Parathyroid adenoma (tissue), 2 donors: ENCODE results near the gene PSAP.

Experiments
- H2AFZ ChIP-seq: fragments of 300-600 bp; sonication (generic); one replicate; pipeline ENCODE4 v1.7.0; 2017; ENCODE audit warnings: antibody characterized with exemption, mild to moderate bottlenecking
- H3K27ac ChIP-seq: fragments of 300-600 bp; sonication (generic); one replicate; pipeline ENCODE4 v1.7.0; 2017
- H3K27me3 ChIP-seq: fragments of 300-600 bp; sonication (generic); one replicate; pipeline ENCODE4 v1.7.0; 2017; ENCODE audit warnings: low read length; ENCODE audit not compliant: control insufficient read depth, insufficient read depth
- H3K36me3 ChIP-seq: fragments of 300-600 bp; sonication (generic); one replicate; pipeline ENCODE4 v1.7.0; 2017; ENCODE audit warnings: low read length; ENCODE audit not compliant: control insufficient read depth, insufficient read depth
- H3K4me1 ChIP-seq: fragments of 300-600 bp; sonication (generic); one replicate; pipeline ENCODE4 v1.7.0; 2017; ENCODE audit warnings: control low read depth
- H3K4me2 ChIP-seq: fragments of 300-600 bp; sonication (generic); one replicate; pipeline ENCODE4 v1.7.0; 2017; ENCODE audit warnings: low read length
- H3K4me3 ChIP-seq: fragments of 300-600 bp; sonication (generic); one replicate; pipeline ENCODE4 v1.7.0; 2017; ENCODE audit warnings: low read depth, low read length
- H3K79me2 ChIP-seq: fragments of 300-600 bp; sonication (generic); one replicate; pipeline ENCODE4 v1.7.0; 2017; ENCODE audit warnings: control low read depth
- H3K9ac ChIP-seq: fragments of 300-600 bp; sonication (generic); one replicate; pipeline ENCODE4 v1.7.0; 2017; ENCODE audit warnings: mild to moderate bottlenecking
- H3K9me3 ChIP-seq: fragments of 300-600 bp; sonication (generic); one replicate; pipeline ENCODE4 v1.7.0; 2017; ENCODE audit warnings: low read length; ENCODE audit not compliant: control insufficient read depth
- TF ChIP-seq, protein P1 (sequence below): fragments of 300-600 bp; sonication (generic); IDR thresholded peaks from one replicate; pipeline ENCODE4 v1.7.0; 2017; ENCODE audit warnings: antibody characterized with exemption, mild to moderate bottlenecking
- donor health status: primary hyperparathyroidism.

Gene PSAP

DNA sequence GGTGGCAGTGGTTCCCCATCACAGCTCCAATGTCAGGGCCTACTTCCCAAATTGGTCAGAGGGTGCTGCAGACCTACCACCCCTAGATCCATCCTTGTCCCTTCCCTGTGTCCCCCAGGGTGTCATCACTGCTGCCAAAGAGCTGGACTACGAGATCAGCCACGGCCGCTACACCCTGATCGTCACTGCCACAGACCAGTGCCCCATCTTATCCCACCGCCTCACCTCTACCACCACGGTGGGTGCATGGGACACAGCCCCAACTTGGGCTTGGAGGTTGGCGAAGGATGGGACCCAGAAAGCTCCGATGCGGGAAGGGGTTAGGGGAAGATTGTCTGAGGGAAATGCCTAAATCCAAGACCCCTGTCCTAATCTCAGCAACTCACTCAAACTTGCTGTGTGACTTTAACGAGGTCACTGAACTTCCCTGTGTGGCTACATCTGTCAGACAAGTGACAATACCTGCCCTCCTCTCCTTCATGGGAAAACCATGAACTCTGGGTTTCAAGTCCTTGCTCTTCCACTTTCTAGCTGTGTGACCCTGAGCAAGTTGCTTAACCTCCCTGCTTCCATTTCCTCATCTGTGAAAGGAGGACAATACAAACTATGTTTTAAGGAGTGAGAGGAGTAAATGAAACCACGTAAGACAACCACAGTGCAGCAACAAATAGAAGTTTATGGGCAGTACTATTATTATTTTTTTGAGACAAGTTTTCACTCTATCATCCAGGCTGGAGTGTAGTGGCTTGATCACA is 72.8 kb downstream of the PSAP start:
- no peaks in the 10 kb centered on the region for H3K9me3 ChIP-seq
- H3K9ac ChIP-seq, result no peak overlapping the region
- TF ChIP-seq, protein P1, sequence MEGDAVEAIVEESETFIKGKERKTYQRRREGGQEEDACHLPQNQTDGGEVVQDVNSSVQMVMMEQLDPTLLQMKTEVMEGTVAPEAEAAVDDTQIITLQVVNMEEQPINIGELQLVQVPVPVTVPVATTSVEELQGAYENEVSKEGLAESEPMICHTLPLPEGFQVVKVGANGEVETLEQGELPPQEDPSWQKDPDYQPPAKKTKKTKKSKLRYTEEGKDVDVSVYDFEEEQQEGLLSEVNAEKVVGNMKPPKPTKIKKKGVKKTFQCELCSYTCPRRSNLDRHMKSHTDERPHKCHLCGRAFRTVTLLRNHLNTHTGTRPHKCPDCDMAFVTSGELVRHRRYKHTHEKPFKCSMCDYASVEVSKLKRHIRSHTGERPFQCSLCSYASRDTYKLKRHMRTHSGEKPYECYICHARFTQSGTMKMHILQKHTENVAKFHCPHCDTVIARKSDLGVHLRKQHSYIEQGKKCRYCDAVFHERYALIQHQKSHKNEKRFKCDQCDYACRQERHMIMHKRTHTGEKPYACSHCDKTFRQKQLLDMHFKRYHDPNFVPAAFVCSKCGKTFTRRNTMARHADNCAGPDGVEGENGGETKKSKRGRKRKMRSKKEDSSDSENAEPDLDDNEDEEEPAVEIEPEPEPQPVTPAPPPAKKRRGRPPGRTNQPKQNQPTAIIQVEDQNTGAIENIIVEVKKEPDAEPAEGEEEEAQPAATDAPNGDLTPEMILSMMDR, result no peak
- no peak overlapping the region for H2AFZ ChIP-seq
- H3K27me3 ChIP-seq, result no peaks in the 10 kb centered on the region
- H3K79me2 ChIP-seq, result peaks cover 5% of the 10 kb centered on the region
- no peaks in the 10 kb centered on the region for H3K36me3 ChIP-seq
- no peak overlapping the region for H3K4me2 ChIP-seq
- H3K4me3 ChIP-seq, result no peak overlapping the region
- H3K27ac ChIP-seq, result no peak overlapping the region
- peaks cover 3% of the 10 kb centered on the region for H3K4me1 ChIP-seq

DNA sequence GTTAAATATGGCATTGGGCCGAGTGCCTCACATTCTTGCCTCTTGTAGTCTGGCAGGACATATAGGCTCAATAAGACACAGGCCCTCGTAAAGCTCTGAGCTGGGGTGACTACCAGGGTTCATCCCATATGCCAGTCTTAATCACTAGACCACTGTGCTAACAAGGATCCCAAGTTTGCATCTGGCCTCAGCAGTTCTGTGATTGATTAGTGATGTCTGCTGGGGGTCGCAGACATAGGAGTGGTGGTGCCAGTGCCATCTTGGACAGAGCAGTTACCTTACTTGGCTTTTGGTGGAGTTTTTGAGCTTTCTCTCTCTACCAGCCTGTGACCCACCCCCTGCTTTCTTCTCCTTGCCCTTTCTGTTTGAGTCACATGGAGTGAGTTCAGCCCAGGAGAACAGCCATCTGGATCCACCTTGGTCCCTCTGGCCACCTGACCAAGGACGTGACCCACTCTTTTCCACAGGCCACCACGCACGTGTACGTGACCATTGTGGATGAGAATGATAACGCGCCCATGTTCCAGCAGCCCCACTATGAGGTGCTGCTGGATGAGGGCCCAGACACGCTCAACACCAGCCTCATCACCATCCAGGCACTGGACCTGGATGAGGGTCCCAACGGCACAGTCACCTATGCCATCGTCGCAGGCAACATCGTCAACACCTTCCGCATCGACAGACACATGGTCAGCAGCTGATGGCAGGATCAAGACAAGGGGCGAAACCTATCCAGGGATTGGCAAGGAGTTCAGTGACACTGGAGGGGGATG is 73.7 kb downstream of the PSAP start:
- Histone ChIP-seq H3K9me3 (no peaks in the 10 kb centered on the region), H2AFZ (no peak overlapping the region), H3K4me1 (peaks cover 3% of the 10 kb centered on the region), H3K27me3 (no peaks in the 10 kb centered on the region), H3K36me3 (no peaks in the 10 kb centered on the region), H3K4me2 (no peak overlapping the region), H3K4me3 (no peak overlapping the region), H3K27ac (no peak overlapping the region), H3K79me2 (peaks cover 5% of the 10 kb centered on the region), H3K9ac (no peak overlapping the region)
- TF ChIP-seq, protein P1, result no peak

DNA sequence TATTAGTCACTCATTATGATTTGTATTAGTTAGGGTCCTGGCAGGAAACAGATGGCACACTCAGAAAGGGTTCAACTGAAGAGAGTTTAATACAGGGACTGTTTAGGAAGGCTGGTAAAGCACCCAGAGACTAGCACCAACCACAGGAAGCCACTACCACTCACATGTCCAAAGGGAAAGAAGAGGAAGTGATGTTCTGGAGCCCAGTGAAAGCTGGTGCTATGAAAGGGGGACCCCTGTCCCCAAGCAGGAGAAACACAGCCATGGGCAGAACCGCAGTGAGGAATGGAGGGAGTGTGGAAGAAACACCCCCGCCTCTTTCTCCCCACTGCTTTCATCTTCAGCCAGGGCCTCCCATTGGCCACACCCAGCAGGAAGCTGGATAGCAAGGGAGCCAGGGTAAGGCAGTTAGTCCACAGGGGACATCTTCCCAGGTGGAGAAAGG is 74.5 kb downstream of the PSAP start:
- H3K9me3 ChIP-seq, result no peaks in the 10 kb centered on the region
- no peak overlapping the region for H3K4me3 ChIP-seq
- TF ChIP-seq, protein P1, result no peak
- no peak overlapping the region for H2AFZ ChIP-seq
- no peaks in the 10 kb centered on the region for H3K36me3 ChIP-seq
- peaks cover 5% of the 10 kb centered on the region for H3K79me2 ChIP-seq
- no peaks in the 10 kb centered on the region for H3K27me3 ChIP-seq
- peaks cover 3% of the 10 kb centered on the region for H3K4me1 ChIP-seq
- H3K4me2 ChIP-seq, result no peak overlapping the region
- H3K9ac ChIP-seq, result no peak overlapping the region
- no peak overlapping the region for H3K27ac ChIP-seq

DNA sequence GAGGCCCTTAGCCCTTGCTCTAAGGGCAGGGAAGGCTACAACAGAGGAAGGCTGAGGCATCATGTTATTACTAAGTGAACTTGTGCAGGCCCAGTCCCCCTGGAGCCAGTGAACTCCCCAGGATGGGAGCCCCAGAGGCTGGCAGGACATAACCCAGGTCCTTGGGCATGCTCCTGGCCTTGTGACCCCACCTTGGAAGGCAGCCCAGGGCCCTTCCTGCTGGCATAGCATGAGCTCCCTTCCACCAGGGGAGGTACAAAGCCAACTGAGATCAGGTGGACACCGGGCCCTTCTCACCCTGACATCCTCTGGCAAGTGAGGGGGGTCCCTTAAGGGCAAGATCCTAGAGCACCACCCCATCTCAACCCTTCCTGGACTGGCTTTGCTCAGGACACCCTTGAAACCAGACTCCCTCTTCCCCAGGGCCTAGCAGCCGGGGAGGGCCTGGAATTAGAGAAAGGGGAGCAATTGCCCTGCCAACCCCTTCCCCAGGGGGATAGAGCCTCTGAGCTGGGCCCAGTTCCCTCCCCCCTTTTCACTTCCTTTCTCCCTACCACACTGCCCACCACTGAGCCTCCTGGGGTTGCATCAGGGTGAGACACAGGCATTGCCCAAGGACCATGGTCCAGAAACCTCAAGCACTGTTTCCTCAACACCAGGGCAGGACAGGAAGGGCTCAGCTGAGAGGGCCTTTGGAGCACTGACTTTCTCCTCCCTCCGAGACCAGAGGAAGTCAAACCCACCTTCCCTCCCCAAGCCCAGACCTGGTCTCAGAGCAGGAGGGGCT is 75.9 kb downstream of the PSAP start:
- peaks cover 5% of the 10 kb centered on the region for H3K79me2 ChIP-seq
- TF ChIP-seq, protein P1, result no peak
- H3K4me1 ChIP-seq, result peaks cover 3% of the 10 kb centered on the region
- H3K4me2 ChIP-seq, result no peak overlapping the region
- H3K36me3 ChIP-seq, result no peaks in the 10 kb centered on the region
- no peak overlapping the region for H2AFZ ChIP-seq
- no peak overlapping the region for H3K9ac ChIP-seq
- H3K27me3 ChIP-seq, result no peaks in the 10 kb centered on the region
- H3K4me3 ChIP-seq, result no peak overlapping the region
- no peak overlapping the region for H3K27ac ChIP-seq
- H3K9me3 ChIP-seq, result no peaks in the 10 kb centered on the region
